Measurements from ENCODE around the gene NTF4.

- TF ChIP-seq POLR2AphosphoS5 (IDR thresholded peaks at IDR 0.05; ENCODE audit: low read depth, low read length) (0 out of 2 replicates have a peak, but pooled peaks have one; percentile 26), FOXP2 (optimal IDR thresholded peaks at IDR 0.05; ENCODE audit: borderline replicate concordance, extremely low read depth, extremely low read length, insufficient read depth) (no peak), TAF1 (IDR thresholded peaks at IDR 0.05; ENCODE audit: borderline replicate concordance, insufficient read depth, low read length) (no peak), REST (IDR thresholded peaks at IDR 0.05; ENCODE audit: insufficient read depth in 1 of 2, low read depth in 2 of 2, low read length in 2 of 2) (no peak), SIN3A (IDR thresholded peaks at IDR 0.05; ENCODE audit: borderline replicate concordance, insufficient read depth, low read length) (no peak)
Observed at GRCh38 chr19:49109051-49109450, 44.4 kb upstream of the NTF4 start.

Measured in PFSK-1 (cell line).